ENCODE data around the gene C4orf54.

C4orf54 gene

GRCh38 chr4:99653916-99654315 lies 3.7 kb downstream of the C4orf54 start:
- no peak for DNase-seq (ENCODE audit: low read depth)
- no peak overlapping the region for H3K4me3 ChIP-seq (ENCODE audit: low read depth, low read length)

- DNase-seq (ENCODE audit: low read depth) = no peak
- H3K4me3 ChIP-seq (ENCODE audit: low read depth, low read length) = no peak overlapping the region
These were observed 4.8 kb downstream of the C4orf54 start for GRCh38 chr4:99652596-99653436.

- DNase-seq (ENCODE audit: low read depth) = no peak
- H3K4me3 ChIP-seq (ENCODE audit: low read depth, low read length) = no peak overlapping the region
These were observed 5.7 kb downstream of the C4orf54 start for GRCh38 chr4:99651811-99652485.

- DNase-seq (ENCODE audit: low read depth) = no peak
- no peak overlapping the region for H3K4me3 ChIP-seq (ENCODE audit: low read depth, low read length)
These were observed 6.4 kb downstream of the C4orf54 start for GRCh38 chr4:99651016-99651769.

GRCh38 chr4:99649778-99650177 lies 7.8 kb downstream of the C4orf54 start:
- no peak for DNase-seq (ENCODE audit: low read depth)
- H3K4me3 ChIP-seq (ENCODE audit: low read depth, low read length) = no peak overlapping the region

- DNase-seq (ENCODE audit: low read depth) = no peak
- no peak overlapping the region for H3K4me3 ChIP-seq (ENCODE audit: low read depth, low read length)
These were observed 8.4 kb downstream of the C4orf54 start for GRCh38 chr4:99649208-99649607.

GRCh38 chr4:99648321-99648720 lies 9.3 kb downstream of the C4orf54 start:
- H3K4me3 ChIP-seq (ENCODE audit: low read depth, low read length) = no peak overlapping the region
- no peak for DNase-seq (ENCODE audit: low read depth)

- DNase-seq (ENCODE audit: low read depth) = no peak
- H3K4me3 ChIP-seq (ENCODE audit: low read depth, low read length) = no peak overlapping the region
These were observed 10.6 kb downstream of the C4orf54 start for GRCh38 chr4:99647071-99647470.

GRCh38 chr4:99645638-99646037 lies 12.0 kb downstream of the C4orf54 start:
- no peak overlapping the region for H3K4me3 ChIP-seq (ENCODE audit: low read depth, low read length)
- no peak for DNase-seq (ENCODE audit: low read depth)

GRCh38 chr4:99645036-99645435 lies 12.6 kb downstream of the C4orf54 start:
- H3K4me3 ChIP-seq (ENCODE audit: low read depth, low read length) = no peak overlapping the region
- no peak for DNase-seq (ENCODE audit: low read depth)

- no peak overlapping the region for H3K4me3 ChIP-seq (ENCODE audit: low read depth, low read length)
- no peak for DNase-seq (ENCODE audit: low read depth)
These were observed 13.2 kb downstream of the C4orf54 start for GRCh38 chr4:99644453-99644852.

GRCh38 chr4:99642725-99643489 lies 14.7 kb downstream of the C4orf54 start:
- DNase-seq (ENCODE audit: low read depth) = no peak
- no peak overlapping the region for H3K4me3 ChIP-seq (ENCODE audit: low read depth, low read length)

- H3K4me3 ChIP-seq (ENCODE audit: low read depth, low read length) = no peak overlapping the region
- no peak for DNase-seq (ENCODE audit: low read depth)
These were observed 17.0 kb downstream of the C4orf54 start for GRCh38 chr4:99640676-99641075.

- no peak for DNase-seq (ENCODE audit: low read depth)
- H3K4me3 ChIP-seq (ENCODE audit: low read depth, low read length) = no peak overlapping the region
These were observed 20.5 kb downstream of the C4orf54 start for GRCh38 chr4:99637174-99637573.

GRCh38 chr4:99636422-99636821 lies 21.2 kb downstream of the C4orf54 start:
- no peak overlapping the region for H3K4me3 ChIP-seq (ENCODE audit: low read depth, low read length)
- no peak for DNase-seq (ENCODE audit: low read depth)

- DNase-seq (ENCODE audit: low read depth) = no peak
- H3K4me3 ChIP-seq (ENCODE audit: low read depth, low read length) = no peak overlapping the region
These were observed 22.0 kb downstream of the C4orf54 start for GRCh38 chr4:99635601-99636000.

- no peak overlapping the region for H3K4me3 ChIP-seq (ENCODE audit: low read depth, low read length)
- DNase-seq (ENCODE audit: low read depth) = no peak
These were observed 22.8 kb downstream of the C4orf54 start for GRCh38 chr4:99634742-99635360.

- H3K4me3 ChIP-seq (ENCODE audit: low read depth, low read length) = no peak overlapping the region
- no peak for DNase-seq (ENCODE audit: low read depth)
These were observed 23.9 kb downstream of the C4orf54 start for GRCh38 chr4:99633772-99634171.

- H3K4me3 ChIP-seq (ENCODE audit: low read depth, low read length) = no peak overlapping the region
- DNase-seq (ENCODE audit: low read depth) = no peak
These were observed 26.7 kb downstream of the C4orf54 start for GRCh38 chr4:99630857-99631360.
